ENCODE measurements around the gene PSMD8. TPM values are rescaled to one million over a fixed set of nuclear protein-coding genes. Genes with fewer than 3 reads are reported as not detected.
"Not testable (repeated sequence)": the region's sequence is repeated elsewhere in the genome, so short reads cannot be mapped to it uniquely, and the experiment has no call there.

PSMD8 gene
- total RNA-seq (2014; rRNA removed), result 399 and 568 TPM in 2 replicates
- polyA plus RNA-seq (2012), result 408 TPM

- peak; percentile 99 for DNase-seq (ENCODE audit: low read depth)
Observed at GRCh38 chr19:38374332-38375097, at the start of gene PSMD8. TSS of gene PSMD8 (plus strand) at chr19:38374571. CDS start at chr19:38374602, 31 bp downstream.

DNA sequence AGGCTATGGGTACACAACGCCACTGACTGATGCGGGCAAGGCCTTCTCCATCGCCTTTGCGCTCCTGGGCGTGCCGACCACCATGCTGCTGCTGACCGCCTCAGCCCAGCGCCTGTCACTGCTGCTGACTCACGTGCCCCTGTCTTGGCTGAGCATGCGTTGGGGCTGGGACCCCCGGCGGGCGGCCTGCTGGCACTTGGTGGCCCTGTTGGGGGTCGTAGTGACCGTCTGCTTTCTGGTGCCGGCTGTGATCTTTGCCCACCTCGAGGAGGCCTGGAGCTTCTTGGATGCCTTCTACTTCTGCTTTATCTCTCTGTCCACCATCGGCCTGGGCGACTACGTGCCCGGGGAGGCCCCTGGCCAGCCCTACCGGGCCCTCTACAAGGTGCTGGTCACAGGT is 47.8 kb upstream of the PSMD8 start:
- DNase-seq (ENCODE audit: low read depth), result no peak

DNA sequence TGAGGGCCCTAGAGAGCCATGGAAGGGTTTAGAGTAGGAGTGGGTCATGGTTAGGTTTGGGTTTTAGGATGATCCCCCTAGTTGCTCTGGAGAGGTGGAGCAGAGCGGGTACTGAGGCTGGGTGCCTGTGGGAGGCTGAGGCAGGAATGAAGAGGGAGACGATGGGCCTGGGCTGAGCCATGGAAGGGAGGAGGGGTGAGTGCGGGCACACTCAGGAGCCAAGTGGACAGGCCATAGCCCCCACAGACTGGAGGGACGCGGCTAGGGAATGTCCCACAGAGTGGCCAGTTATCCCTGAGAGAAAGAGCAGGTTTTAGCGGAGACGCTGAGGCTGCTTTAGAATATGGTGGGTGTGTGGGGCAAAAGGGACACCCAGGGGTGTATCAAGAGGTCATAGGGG is 44.7 kb upstream of the PSMD8 start:
- no peak for DNase-seq (ENCODE audit: low read depth)

DNA sequence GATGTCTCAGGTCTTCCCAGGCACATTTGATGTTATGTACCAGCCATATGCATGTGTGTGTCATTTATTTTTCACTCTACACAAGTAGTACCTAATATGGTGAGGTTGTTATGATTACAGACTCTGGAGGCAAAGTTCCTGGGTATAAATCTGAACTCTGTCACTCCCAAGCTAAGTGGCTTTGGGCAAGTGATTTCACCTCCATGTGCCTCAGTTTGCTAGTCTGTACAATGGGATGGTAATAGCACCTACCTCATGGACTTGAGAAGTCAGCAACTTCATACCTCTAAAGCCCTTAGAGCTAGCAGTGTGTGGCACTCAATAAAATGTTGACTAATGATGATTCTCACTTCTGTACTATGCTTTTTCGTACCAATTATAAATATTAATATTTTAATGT is 42.6 kb upstream of the PSMD8 start:
- DNase-seq (ENCODE audit: low read depth), result no peak

DNA sequence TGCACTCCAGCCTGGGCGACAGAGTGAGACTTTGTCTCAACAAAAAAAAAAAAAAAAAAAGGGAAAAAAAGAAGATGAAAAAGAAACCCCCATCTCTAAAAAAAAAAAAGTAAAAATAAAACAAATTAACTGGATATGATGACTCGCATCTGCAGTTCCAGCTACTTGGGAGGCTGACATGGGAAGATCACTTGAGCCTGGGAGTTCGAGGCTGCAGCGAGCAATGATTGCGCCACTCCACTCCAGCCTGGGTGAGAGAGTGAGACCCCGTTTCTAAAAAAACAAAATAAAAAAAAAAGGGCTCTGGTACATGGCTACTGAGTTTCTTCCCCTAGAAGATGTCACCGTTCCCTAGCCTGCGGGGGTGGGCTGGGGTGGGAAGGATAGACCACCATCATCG is 41.1 kb upstream of the PSMD8 start:
- no peak for DNase-seq (ENCODE audit: low read depth)

- peak; percentile 92 for DNase-seq (ENCODE audit: low read depth)
Observed at GRCh38 chr19:38335949-38336637, 38.3 kb upstream of the PSMD8 start.

DNA sequence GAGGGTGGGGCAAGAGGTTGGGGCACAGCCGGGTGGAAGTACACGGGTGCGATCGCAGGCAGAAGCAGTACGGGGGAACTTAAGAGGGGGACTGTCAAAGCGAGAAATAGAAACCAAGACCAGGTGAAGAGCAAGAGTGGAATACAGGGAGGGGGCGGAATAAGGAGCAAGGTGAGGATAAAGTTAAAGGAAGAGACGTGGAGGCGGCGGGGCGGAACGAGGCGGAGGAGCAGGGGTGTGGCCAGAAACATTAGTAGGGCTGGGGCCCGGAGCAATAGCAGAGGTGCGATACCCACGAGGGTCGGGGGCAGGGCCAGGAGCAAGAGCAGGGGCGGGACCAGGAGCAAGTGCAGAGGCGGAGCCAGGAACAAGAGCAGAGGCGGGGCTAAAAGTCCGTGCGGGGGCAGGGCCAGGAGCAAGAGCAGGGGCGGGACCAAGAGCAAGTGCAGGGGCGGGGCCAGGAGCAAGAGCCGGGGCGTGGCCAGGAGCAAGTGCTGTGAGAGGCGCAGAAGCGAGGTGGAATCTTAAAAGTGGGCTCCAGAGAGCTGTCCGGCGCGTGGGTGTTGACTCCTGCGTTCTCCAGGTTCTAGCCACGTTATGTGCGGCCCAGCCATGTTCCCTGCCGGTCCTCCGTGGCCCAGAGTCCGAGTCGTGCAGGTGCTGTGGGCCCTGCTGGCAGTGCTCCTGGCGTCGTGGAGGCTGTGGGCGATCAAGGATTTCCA is 37.6 kb upstream of the PSMD8 start:
- peak; percentile 76 for DNase-seq (ENCODE audit: low read depth)

DNA sequence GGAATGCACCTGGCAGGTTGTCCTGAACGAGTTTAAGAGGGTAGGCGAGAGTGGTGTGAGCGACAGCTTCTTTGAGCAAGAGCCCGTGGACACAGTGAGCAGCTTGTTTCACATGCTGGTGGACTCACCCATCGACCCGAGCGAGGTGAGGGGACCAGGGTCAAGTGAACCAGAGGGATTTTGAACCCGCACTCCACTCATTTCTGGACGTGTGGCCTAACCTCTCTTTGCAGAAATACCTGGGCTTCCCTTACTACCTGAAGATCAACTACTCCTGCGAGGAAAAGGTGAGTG is 37.1 kb upstream of the PSMD8 start:
- no peak for DNase-seq (ENCODE audit: low read depth)

DNA sequence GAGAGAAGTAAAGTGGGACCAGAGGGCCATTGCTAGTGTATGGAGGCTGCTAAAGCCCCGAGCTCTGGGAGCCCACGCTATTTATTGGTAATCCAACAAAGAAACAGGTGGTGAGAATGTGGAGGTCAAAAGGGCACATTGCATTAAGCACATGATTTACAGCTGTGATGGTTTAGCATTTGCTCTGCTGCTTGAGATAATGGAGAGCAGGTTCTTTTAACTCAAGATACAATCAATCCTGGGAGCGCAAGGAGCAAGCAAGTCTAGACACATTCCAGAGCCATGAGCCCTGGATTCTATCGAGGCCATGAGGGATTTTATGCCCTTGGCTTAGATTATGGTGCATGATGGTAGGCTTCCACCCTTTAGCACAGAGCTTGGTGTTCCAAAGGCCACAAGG is 35.4 kb upstream of the PSMD8 start:
- DNase-seq (ENCODE audit: low read depth), result not testable (repeated sequence)

GRCh38 chr19:38340927-38341326 is 33.4 kb upstream of the PSMD8 start:
- no peak for DNase-seq (ENCODE audit: low read depth)

GRCh38 chr19:38346837-38347236 is 27.5 kb upstream of the PSMD8 start:
- no peak for DNase-seq (ENCODE audit: low read depth)

- no peak for DNase-seq (ENCODE audit: low read depth)
Observed at GRCh38 chr19:38350883-38351282, 23.5 kb upstream of the PSMD8 start.

GRCh38 chr19:38351865-38352395 is 22.4 kb upstream of the PSMD8 start:
- no peak for DNase-seq (ENCODE audit: low read depth)

DNA sequence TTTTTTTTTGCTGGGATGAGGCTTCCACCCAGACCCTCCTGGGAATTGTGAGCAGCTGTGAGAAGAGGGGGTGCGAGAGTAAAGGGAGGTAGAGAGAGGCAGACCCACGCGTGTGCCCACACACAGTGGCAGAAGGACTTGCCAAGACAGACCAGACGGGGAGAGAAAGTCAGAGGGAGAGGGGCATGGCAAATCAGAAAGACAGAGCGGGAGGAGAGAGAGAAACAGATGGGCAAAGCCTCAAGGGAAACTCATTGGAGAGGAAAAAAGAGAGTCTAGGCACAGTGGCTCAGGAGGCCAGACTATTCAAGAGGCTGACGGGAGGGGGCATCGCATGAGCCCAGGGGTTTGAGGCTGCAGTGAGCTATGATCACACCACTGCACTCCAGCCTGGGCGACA is 21.8 kb upstream of the PSMD8 start:
- peak; percentile 10 for DNase-seq (ENCODE audit: low read depth)

DNA sequence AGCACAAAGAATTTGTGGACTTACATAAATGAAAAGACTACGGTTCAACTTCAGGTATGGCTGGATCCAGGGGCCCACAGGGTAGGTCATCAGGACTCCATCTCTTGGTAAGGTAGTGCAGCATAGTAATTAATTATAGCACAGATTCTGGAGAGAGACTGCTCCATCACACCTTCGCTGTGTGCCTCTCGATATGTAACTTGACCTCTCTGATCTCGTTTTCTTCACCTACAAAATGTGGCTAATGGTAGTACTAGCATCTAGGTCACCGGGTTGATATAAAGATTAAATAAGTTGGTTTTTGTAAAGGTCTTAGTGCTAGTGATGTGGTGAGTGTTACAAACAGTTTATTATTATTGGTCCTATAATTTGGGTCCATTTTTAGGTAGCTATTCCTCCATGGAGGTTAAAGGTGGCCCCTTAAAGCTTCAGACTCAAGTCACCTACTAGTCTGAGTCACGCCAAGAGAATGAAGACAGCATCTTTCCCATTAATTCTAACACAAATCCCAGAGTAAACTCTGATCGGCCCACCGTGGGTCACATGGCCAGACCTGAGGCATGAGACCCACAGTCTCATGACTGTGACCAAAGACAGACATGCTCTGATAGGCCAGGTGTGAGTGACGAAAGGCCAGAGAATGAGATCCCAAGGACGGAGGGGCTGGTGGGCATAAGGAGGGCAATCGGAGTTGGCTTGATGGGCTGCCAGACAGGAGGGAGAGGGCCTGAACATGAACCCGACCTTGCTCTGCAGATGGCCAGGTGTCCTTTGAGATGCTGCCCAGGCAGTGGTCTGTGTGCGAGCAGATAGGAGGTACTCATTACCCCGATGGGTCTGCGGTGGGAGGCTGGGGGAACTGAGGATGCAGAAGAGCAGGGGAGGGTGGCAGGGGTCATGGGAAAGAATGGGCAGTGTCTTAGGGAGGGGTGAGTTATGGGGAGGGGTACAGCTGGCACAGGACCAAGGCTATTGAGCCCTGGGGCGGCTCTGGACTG is 18.3 kb upstream of the PSMD8 start:
- no peak for DNase-seq (ENCODE audit: low read depth)

DNA sequence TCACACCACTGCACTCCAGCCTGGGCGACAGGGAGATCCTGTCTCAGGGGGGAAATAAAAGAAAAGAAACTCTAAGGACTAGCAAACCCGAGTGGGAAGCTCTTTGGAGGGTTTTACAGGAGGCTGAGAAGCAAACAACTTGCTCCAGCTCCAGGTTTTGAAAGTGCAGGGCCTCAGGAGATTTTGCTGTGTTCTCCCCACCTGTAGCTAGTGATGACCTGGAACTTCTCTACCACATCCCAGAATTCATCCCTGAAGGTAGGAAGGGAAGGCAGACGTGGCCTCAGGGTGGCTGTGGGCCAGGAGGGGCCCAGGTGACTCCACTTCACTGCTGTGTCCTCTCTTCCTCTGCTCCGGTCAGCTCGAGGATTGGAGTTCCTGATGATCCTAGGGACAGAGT is 16.3 kb upstream of the PSMD8 start:
- DNase-seq (ENCODE audit: low read depth), result no peak

GRCh38 chr19:38359242-38360021 is 14.9 kb upstream of the PSMD8 start:
- DNase-seq (ENCODE audit: low read depth), result no peak

GRCh38 chr19:38360351-38360750 is 14.0 kb upstream of the PSMD8 start:
- no peak for DNase-seq (ENCODE audit: low read depth)

GRCh38 chr19:38360839-38361631 is 13.3 kb upstream of the PSMD8 start:
- no peak for DNase-seq (ENCODE audit: low read depth)

All from LHCN-M2 (cell line).